Activated CD8-positive, alpha-beta memory T cell treated with anti-CD3 and anti-CD28 coated beads, Interleukin-2, amount 10 ng/mL, durations not matched to agents 7 days and 5 days (primary cell): ENCODE results near the gene LINGO4. TPM values are rescaled to one million over a fixed set of nuclear protein-coding genes. Genes with fewer than 3 reads are reported as not detected.
A peak's percentile ranks its signal among the peaks of the same experiment; 100 is the strongest.
"Not testable (repeated sequence)": the region's sequence is repeated elsewhere in the genome, so short reads cannot be mapped to it uniquely, and the experiment has no call there.

Experiments
- ATAC-seq: fragments of 150-1000 bp; cut with Tn5 transposase; one replicate; pipeline ENCODE4 v1.10.0; 2021; ENCODE audit warnings: moderate library complexity
- CTCF ChIA-PET: fragments of 350-600 bp; sonication (Branson Sonifier 250); formaldehyde crosslinking; loops from one replicate; lab custom pipeline; 2021; ENCODE audit warnings: antibody characterized with exemption; lab: Charles Lee
- DNase-seq: peaks from one replicate; pipeline ENCODE4 v3.0.0-alpha.2; 2020
- H3K27ac Mint-ChIP-seq: one replicate; pipeline ENCODE4 v1.8.0; 2021; ENCODE audit warnings: mild to moderate bottlenecking, mixed read lengths
- H3K27me3 Mint-ChIP-seq: one replicate; pipeline ENCODE4 v1.8.0; 2021; ENCODE audit warnings: mixed read lengths
- H3K36me3 Mint-ChIP-seq: one replicate; pipeline ENCODE4 v1.8.0; 2021; ENCODE audit warnings: mild to moderate bottlenecking, mixed read lengths
- H3K4me1 Mint-ChIP-seq: one replicate; pipeline ENCODE4 v1.8.0; 2021; ENCODE audit warnings: mixed read lengths
- H3K4me3 Mint-ChIP-seq: one replicate; pipeline ENCODE4 v1.8.0; 2021; ENCODE audit warnings: mild to moderate bottlenecking, moderate library complexity, mixed read lengths
- H3K9me3 Mint-ChIP-seq: one replicate; pipeline ENCODE4 v1.8.0; 2022; ENCODE audit warnings: low read depth, mixed read lengths
- total RNA-seq, 2 experiments: library from RNA; stranded (reverse); gene quantifications; one replicate each; pipeline ENCODE4 v1.2.3, GENCODE V29; 2021

Gene LINGO4
- total RNA-seq, 2 experiments from 2014 or later, result 0.07 to 0.15 TPM

DNA sequence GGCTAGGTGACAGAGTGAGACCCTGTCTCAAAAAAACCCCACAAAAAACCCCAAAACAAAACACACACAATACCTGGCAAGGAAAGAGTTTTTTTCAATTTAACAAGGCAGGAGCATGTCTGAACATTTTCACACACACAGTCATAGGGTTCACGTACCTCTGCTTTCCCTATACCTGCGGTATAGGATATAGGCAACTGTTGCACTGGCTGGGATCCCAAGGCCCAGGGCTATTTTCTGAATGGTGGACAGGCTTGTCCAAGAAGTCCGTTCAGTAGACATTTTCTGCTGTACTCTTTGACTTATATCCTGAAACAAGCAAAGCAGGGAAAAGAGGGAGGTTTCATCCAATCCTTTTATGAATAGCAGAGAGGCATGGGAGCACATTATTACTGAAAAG lies 22.5 kb downstream of the LINGO4 start:
- ATAC-seq (no peak), DNase-seq (no peak)
- Mint-ChIP-seq H3K27ac (no peak overlapping the region), H3K9me3 (no peaks in the 10 kb centered on the region), H3K4me3 (no peak overlapping the region), H3K36me3 (peaks cover 11% of the 10 kb centered on the region), H3K4me1 (no peaks in the 10 kb centered on the region), H3K27me3 (no peaks in the 10 kb centered on the region)
- CTCF ChIA-PET, result no interaction called here

DNA sequence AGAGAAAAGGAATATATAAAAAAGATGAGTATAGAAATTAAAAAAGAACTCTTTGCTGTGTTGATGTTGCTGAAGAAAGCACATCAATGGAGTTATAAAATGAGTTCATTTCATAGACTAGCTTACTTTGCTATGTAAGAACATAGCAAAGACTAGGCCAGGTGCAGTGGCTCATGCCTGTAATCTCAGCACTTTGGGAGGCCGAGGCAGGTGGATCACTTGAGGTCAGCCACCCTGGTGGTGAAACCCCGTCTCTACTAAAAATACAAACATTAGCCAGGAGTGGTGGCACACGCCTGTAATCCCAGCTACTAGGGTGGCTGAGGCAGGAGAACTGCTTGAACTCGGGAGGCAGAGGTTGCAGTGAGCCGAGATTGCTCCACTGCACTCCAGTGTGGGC lies 23.2 kb downstream of the LINGO4 start:
- H3K4me3 Mint-ChIP-seq, CTCF ChIA-PET, H3K27me3 Mint-ChIP-seq, DNase-seq, H3K27ac Mint-ChIP-seq, ATAC-seq, H3K4me1 Mint-ChIP-seq, H3K9me3 Mint-ChIP-seq: not testable (repeated sequence)
- peaks cover 11% of the 10 kb centered on the region for H3K36me3 Mint-ChIP-seq

DNA sequence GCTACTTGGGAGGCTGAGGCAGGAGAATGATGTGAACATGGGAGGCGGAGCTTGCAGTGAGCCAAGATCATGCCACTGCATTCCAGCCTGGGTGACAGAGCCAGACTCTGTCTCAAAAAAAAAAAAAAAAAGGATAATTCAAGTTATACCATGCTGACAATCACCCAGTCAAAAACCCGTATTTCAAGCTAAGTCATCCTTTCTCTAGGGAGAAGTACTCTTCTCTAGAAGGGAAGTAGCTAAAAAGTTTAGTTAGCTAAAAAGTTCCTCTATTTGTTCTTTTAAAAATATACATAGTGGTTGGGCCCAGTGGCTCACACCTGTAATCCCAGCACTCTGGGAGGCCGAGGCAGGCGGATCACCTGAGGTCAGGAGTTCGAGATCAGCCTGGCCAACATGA lies 24.5 kb downstream of the LINGO4 start:
- H3K27ac Mint-ChIP-seq, H3K4me1 Mint-ChIP-seq, H3K4me3 Mint-ChIP-seq: not testable (repeated sequence)

DNA sequence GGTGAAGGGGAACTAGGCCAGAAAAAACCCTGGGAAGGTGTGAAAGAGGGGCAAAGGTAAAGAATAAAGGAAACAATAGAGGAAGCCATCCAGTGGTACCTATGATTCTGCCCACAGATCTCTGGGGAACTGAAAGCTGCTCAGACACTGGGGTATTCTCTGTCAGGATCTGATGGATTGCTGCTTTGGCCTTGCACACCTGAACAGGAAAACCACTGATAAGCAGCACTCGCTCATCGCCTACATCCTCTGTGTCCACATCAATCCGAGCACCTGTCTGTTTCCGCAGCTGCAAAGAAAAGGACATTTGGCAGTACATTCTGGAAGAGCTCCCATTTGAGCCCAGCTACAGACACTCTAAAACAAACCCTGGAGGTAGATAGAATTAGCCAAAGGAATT lies 25.4 kb downstream of the LINGO4 start:
- no peaks in the 10 kb centered on the region for H3K27me3 Mint-ChIP-seq
- DNase-seq (no peak), ATAC-seq (no peak)
- no peak overlapping the region for H3K4me3 Mint-ChIP-seq
- H3K36me3 Mint-ChIP-seq, result peaks cover 20% of the 10 kb centered on the region
- no peaks in the 10 kb centered on the region for H3K9me3 Mint-ChIP-seq
- H3K27ac Mint-ChIP-seq, result no peak overlapping the region
- CTCF ChIA-PET, result no interaction called here
- no peaks in the 10 kb centered on the region for H3K4me1 Mint-ChIP-seq

More for the DNA sequence above, 24.5 kb downstream of the LINGO4 start:
- H3K27me3 Mint-ChIP-seq, DNase-seq, H3K9me3 Mint-ChIP-seq, ATAC-seq, CTCF ChIA-PET: not testable (repeated sequence)
- peaks cover 18% of the 10 kb centered on the region for H3K36me3 Mint-ChIP-seq

DNA sequence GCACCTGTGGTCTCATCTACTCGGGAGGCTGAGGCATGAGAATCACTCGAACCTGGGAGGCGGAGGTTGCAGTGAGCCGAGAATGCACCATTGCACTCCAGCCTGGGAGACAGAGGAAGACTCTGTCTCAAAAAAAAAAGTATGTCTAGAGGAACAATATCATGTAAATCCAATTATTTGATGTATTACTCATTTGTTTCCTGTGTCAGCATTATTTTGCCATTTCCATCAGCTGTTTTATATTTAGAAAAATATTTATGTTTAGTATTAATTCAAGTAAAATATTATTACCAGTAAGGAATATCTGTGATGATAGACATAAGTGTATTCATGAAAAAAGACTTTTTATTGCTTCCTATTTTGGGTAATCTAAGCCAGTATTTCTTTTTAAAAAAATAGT lies 27.9 kb downstream of the LINGO4 start:
- H3K4me1 Mint-ChIP-seq, result no peaks in the 10 kb centered on the region
- H3K27ac Mint-ChIP-seq, result no peak overlapping the region
- no peaks in the 10 kb centered on the region for H3K27me3 Mint-ChIP-seq
- H3K4me3 Mint-ChIP-seq, result no peak overlapping the region
- ATAC-seq (no peak), DNase-seq (no peak)
- H3K36me3 Mint-ChIP-seq, result peaks cover 25% of the 10 kb centered on the region
- H3K9me3 Mint-ChIP-seq, result no peaks in the 10 kb centered on the region
- CTCF ChIA-PET, result interaction anchor here (0.9 to 1.3 kb wide), 2 partner anchors 12 to 14 kb away, joined by 3 to 5 read pairs; partner anchors contain the start of gene MRPL9

DNA sequence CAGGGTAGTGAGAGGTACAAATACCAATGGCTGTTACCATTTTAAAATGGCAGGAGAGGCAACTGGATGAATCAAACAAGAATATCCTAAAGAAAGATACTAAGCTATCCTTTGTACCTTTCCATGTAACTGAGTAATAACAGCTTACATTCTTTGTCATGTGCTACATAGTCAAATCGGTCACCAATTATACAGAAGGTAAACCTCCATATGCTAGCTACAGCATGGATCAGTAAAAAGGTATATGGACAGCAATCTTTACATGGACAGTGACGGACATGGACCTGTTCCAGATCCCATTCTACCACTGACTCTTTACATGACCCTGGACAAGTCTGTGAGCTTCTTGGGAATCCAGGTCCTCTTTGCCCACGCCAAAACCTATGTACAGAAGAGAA lies 28.6 kb downstream of the LINGO4 start:
- no peak overlapping the region for H3K27ac Mint-ChIP-seq
- peaks cover 25% of the 10 kb centered on the region for H3K36me3 Mint-ChIP-seq
- no peaks in the 10 kb centered on the region for H3K4me1 Mint-ChIP-seq
- ATAC-seq (no peak), DNase-seq (no peak)
- no peak overlapping the region for H3K4me3 Mint-ChIP-seq
- H3K9me3 Mint-ChIP-seq, result no peaks in the 10 kb centered on the region
- H3K27me3 Mint-ChIP-seq, result no peaks in the 10 kb centered on the region
- CTCF ChIA-PET, result interaction anchor here (1.1 kb wide), 1 partner anchor 60 kb away, joined by 3 read pairs; no protein-coding TSS in a partner anchor

DNA sequence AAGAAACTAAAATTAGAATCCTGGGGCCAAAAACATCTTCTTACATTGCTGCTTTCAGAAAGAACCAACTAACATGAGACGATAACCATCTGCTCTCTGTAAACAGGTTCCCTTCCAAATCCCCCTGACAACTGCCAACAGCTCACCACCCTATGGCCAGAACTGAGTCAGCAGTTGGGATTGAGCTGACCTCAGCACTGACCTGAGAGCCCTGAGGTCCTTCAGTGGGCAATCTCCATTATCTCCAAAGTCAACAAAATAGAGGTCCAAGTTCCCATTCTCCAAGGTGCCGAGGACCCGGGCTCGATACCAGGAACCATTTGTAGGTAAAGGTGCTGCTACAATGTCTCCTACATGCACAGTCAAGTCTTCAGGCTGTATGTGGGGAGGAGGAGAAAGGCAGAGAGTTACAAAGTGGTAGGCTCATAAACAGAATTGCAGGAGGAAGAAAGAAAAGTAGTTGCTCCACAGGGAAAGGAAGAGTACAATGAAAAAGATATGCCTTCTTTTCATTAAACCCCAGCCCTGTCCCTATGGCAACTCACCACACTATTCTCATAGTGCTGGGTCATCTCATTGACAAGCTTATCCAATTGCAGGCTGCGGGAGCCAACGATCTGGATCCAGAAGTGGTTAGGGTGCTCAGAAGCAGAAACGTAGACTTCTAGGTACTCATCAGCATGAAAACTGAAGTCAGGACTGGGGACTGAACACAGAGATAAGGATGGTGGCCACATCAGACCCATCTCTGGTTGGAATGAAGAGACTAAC lies 29.1 kb downstream of the LINGO4 start:
- H3K4me3 Mint-ChIP-seq, result no peak overlapping the region
- no peaks in the 10 kb centered on the region for H3K9me3 Mint-ChIP-seq
- ATAC-seq, result no peak
- H3K4me1 Mint-ChIP-seq, result no peaks in the 10 kb centered on the region
- H3K36me3 Mint-ChIP-seq, result peaks cover 21% of the 10 kb centered on the region
- DNase-seq, result no peak
- no peak overlapping the region for H3K27ac Mint-ChIP-seq
- CTCF ChIA-PET, result interaction anchor here (1.1 to 1.6 kb wide), 2 partner anchors 60 to 208 kb away, joined by 3 read pairs; no protein-coding TSS in a partner anchor
- no peaks in the 10 kb centered on the region for H3K27me3 Mint-ChIP-seq

DNA sequence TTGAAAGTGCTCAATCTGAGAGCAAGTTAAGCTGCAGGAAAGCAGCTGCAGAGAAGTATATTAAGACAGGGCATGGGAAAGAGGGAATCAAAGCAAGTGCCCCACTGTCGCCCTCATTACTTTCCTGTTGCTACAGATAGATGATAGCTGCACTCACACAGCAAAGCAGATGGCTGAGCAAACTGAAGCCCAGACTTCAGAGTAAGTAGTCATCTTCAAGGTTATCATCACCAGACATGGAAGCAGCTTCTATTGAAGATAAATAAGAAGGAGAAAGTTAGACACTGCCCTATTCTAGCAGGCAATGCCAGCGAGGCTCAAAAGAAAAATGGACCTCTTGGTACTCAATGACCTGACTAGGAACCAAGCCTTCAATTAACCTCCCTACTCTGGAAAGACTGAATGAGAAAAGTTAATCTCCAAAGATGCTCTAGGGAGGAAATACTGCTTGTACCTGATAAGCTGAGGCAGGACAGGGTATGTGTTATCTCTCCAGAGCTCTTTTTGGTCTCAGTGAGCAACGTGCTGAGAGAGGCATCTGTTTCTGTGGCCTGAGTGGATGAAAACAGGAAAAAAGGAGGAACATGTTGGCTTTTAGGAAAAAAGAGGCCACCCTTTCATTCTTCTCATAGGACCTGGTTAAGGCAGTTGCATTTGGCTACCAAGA lies 30.8 kb downstream of the LINGO4 start:
- CTCF ChIA-PET, result interaction anchor here (0.8 to 1.6 kb wide), 3 partner anchors 9 to 209 kb away, joined by 3 to 4 read pairs (median 3); no protein-coding TSS in a partner anchor
- Mint-ChIP-seq H3K27me3 (no peaks in the 10 kb centered on the region), H3K4me1 (no peaks in the 10 kb centered on the region), H3K4me3 (no peak overlapping the region), H3K9me3 (no peaks in the 10 kb centered on the region), H3K36me3 (peaks cover 20% of the 10 kb centered on the region), H3K27ac (no peak overlapping the region)
- ATAC-seq, result no peak
- no peak for DNase-seq

DNA sequence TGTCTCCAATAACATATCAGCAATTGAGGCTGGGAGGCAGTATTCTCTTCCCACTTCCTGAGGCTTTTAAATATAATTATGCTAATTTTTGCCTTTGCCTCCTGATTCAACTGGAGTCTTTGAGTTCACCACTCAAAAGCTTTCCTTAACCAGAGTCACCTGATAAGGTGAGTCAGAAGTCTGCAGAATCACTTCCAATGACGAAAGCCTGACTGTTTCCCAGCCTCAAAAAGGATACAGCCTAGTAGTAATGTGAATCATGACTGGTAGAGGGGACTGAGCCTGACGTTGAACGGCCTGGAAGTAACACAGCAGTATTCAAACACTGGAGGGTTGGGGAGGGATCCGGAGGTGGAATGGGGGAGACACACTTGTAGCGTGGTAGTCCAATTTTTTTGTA lies 31.5 kb downstream of the LINGO4 start:
- Mint-ChIP-seq H3K36me3 (peaks cover 19% of the 10 kb centered on the region), H3K9me3 (no peaks in the 10 kb centered on the region), H3K4me1 (no peaks in the 10 kb centered on the region), H3K27ac (no peak overlapping the region), H3K27me3 (no peaks in the 10 kb centered on the region), H3K4me3 (no peak overlapping the region)
- CTCF ChIA-PET, result no interaction called here
- no peak for DNase-seq
- no peak for ATAC-seq

DNA sequence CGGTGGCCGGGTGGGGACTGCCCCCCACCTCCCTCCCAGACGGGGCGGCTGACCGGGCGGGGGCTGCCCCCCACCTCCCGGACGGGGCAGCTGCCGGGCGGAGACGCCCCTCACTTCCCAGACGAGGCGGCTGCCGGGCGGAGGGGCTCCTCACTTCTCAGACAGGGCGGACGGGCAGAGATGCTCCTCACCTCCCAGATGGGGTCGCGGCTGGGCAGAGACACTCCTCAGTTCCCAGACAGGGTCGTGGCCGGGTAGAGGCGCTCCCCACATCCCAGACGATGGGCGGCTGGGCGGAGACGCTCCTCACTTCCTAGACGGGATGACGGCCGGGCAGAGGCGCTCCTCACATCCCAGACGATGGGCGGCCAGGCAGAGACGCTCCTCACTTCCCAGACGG lies 35.9 kb downstream of the LINGO4 start:
- DNase-seq, result peak; percentile 16
- CTCF ChIA-PET, H3K27me3 Mint-ChIP-seq, H3K4me1 Mint-ChIP-seq, H3K36me3 Mint-ChIP-seq, ATAC-seq, H3K27ac Mint-ChIP-seq, H3K4me3 Mint-ChIP-seq, H3K9me3 Mint-ChIP-seq: not testable (repeated sequence)

DNA sequence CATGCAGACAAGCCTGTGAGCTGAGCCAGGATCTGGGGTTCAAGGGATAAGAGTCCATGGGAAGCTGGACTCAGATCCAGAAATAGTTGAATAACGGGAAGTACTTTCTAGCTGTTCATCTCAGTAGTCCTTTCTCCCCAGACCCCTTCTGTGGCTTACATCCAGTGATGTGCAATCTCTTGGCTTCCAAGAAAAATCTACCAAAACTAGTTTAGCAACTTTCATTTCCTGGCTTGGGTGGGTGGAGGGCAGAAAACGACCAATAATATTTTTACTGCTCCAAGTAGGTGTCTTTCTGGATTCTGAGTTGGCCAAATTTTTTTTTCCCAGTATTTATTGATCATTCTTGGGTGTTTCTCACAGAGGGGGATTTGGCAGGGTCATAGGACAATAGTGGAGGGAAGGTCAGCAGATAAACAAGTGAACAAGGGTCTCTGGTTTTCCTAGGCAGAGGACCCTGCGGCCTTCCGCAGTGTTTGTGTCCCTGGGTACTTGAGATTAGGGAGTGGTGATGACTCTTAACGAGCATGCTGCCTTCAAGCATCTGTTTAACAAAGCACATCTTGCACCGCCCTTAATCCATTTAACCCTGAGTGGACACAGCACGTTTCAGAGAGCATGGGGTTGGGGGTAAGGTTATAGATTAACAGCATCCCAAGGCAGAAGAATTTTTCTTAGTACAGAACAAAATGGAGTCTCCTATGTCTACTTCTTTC lies 36.7 kb downstream of the LINGO4 start:
- H3K4me1 Mint-ChIP-seq, result peaks cover 17% of the 10 kb centered on the region
- DNase-seq, result peak; percentile 7
- H3K36me3 Mint-ChIP-seq, CTCF ChIA-PET, ATAC-seq, H3K27me3 Mint-ChIP-seq, H3K27ac Mint-ChIP-seq, H3K9me3 Mint-ChIP-seq, H3K4me3 Mint-ChIP-seq: not testable (repeated sequence)

DNA sequence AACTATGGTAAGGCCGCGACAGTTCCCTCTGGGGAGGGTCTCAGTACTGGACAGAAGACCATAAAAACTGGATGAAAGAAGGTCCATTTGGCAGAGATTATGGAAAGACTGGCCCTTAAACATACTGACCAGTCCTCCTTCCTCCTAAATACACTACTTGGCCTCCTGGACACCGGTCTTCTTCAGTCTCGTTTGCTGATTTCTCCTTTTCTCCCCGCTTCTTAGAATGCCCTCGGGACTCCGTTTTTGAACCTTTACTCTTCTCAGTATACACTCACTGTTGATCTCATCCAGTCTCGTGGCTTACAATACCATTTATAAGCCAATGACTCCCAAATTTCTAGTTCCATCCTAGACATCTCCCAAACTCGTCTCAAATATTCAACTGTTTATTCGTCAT lies 41.2 kb downstream of the LINGO4 start:
- no peaks in the 10 kb centered on the region for H3K9me3 Mint-ChIP-seq
- H3K27me3 Mint-ChIP-seq, result no peaks in the 10 kb centered on the region
- peaks cover 36% of the 10 kb centered on the region for H3K4me1 Mint-ChIP-seq
- H3K36me3 Mint-ChIP-seq, result peaks cover 24% of the 10 kb centered on the region
- peak overlapping the region; percentile 93 for H3K4me3 Mint-ChIP-seq
- ATAC-seq (no peak), DNase-seq (peak; percentile 22)
- CTCF ChIA-PET, result interaction anchor here (0.8 to 1.9 kb wide), 6 partner anchors 14 to 229 kb away, joined by 3 to 7 read pairs (median 4); partner anchors contain the start of gene C2CD4D
- H3K27ac Mint-ChIP-seq, result peak overlapping the region; percentile 98
